ENCODE data around the gene GFM2. TPM values are rescaled to one million over a fixed set of nuclear protein-coding genes. Genes with fewer than 3 reads are reported as not detected.
"Not testable (repeated sequence)": the region's sequence is repeated elsewhere in the genome, so short reads cannot be mapped to it uniquely, and the experiment has no call there.

The GFM2 gene
- total RNA-seq, 1 experiment from 2014 or later = 36.0 TPM

GRCh38 chr5:74761241-74761640 is 5.7 kb downstream of the GFM2 start:
- Histone ChIP-seq H3K27ac (ENCODE audit: low read depth, low read length, poor library complexity, severe bottlenecking) (no peak overlapping the region), H3K36me3 (ENCODE audit: insufficient read depth, low read length, poor library complexity, severe bottlenecking) (peaks cover 51% of the 10 kb centered on the region), H3K27me3 (replicated peaks; ENCODE audit: insufficient read depth, low read depth, low read length, poor library complexity) (no peaks in the 10 kb centered on the region), H3K9me3 (ENCODE audit: low read depth, low read length, poor library complexity, severe bottlenecking) (no peaks in the 10 kb centered on the region), H3K4me3 (ENCODE audit: low read depth, low read length, poor library complexity, severe bottlenecking) (no peak overlapping the region), H3K4me1 (ENCODE audit: insufficient read depth, low read length, poor library complexity, severe bottlenecking) (peaks cover 13% of the 10 kb centered on the region)
- no TSS peak for BruUV-seq (replicated peaks)
- intact Hi-C loops (cut with micrococcal nuclease; ENCODE audit: unreplicated experiment) = no loop called here
- CTCF ChIA-PET = no interaction called here
- POLR2A ChIA-PET (ENCODE audit: low non-redundant PET) = no interaction called here
- DNase-seq (ENCODE audit: low spot score) = no peak
- TF ChIP-seq EZH2 (IDR thresholded peaks at IDR 0.05; ENCODE audit: borderline replicate concordance, low read depth, low read length, poor library complexity, severe bottlenecking) = no peak
- TF ChIP-seq, protein P1, sequence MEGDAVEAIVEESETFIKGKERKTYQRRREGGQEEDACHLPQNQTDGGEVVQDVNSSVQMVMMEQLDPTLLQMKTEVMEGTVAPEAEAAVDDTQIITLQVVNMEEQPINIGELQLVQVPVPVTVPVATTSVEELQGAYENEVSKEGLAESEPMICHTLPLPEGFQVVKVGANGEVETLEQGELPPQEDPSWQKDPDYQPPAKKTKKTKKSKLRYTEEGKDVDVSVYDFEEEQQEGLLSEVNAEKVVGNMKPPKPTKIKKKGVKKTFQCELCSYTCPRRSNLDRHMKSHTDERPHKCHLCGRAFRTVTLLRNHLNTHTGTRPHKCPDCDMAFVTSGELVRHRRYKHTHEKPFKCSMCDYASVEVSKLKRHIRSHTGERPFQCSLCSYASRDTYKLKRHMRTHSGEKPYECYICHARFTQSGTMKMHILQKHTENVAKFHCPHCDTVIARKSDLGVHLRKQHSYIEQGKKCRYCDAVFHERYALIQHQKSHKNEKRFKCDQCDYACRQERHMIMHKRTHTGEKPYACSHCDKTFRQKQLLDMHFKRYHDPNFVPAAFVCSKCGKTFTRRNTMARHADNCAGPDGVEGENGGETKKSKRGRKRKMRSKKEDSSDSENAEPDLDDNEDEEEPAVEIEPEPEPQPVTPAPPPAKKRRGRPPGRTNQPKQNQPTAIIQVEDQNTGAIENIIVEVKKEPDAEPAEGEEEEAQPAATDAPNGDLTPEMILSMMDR (conservative IDR thresholded peaks at IDR 0.05; ENCODE audit: low read depth, low read length) = no peak

DNA sequence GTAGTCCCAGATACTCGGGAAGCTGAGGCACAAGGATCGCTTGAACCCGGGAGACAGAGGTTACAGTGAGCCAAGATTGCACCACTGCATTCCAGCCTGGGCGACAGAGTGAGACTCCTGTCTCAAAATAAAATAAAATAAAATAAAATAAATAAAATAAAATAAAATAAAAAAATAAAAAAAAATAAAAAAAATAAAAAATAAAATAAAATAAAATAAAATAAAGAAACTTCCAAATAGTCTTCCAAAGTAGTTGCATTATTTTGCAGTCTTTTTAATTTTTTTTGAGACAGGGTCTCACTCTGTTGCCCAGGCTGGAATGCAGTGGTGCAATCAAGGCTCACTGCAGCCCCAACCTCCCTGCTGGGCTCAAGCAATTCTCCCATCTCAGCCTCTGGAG is 18.2 kb downstream of the GFM2 start:
- DNase-seq (ENCODE audit: low spot score); intact Hi-C loops (cut with micrococcal nuclease; ENCODE audit: unreplicated experiment); H3K4me3 ChIP-seq (ENCODE audit: low read depth, low read length, poor library complexity, severe bottlenecking); H3K27me3 ChIP-seq (replicated peaks; ENCODE audit: insufficient read depth, low read depth, low read length, poor library complexity); POLR2A ChIA-PET (ENCODE audit: low non-redundant PET); H3K27ac ChIP-seq (ENCODE audit: low read depth, low read length, poor library complexity, severe bottlenecking); H3K9me3 ChIP-seq (ENCODE audit: low read depth, low read length, poor library complexity, severe bottlenecking); CTCF ChIA-PET; BruUV-seq (replicated peaks); H3K4me1 ChIP-seq (ENCODE audit: insufficient read depth, low read length, poor library complexity, severe bottlenecking): not testable (repeated sequence)
- H3K36me3 ChIP-seq (ENCODE audit: insufficient read depth, low read length, poor library complexity, severe bottlenecking) = peaks cover 23% of the 10 kb centered on the region

DNA sequence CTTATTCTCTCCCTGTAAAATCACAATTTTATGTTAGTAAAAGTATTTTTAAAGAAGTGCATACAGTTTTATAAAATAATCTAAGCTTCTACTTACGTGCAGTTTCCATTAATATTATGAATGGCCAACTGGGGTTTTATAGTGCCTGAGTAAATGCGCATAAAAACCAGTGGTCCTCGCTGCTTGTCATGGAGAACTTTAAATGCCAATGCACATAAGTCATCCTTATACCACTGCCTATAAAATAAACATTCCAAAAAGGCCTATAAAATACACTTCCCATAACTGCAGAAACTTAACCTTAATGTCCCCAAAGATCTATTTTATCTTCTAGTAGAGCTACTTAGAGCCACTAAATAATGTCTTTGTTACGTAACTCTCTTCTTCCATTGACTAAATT is 28.5 kb downstream of the GFM2 start:
- no peaks in the 10 kb centered on the region for H3K4me1 ChIP-seq (ENCODE audit: insufficient read depth, low read length, poor library complexity, severe bottlenecking)
- H3K9me3 ChIP-seq (ENCODE audit: low read depth, low read length, poor library complexity, severe bottlenecking) = no peaks in the 10 kb centered on the region
- TF ChIP-seq, protein P1 (conservative IDR thresholded peaks at IDR 0.05; ENCODE audit: low read depth, low read length) = no peak
- no peak for TF ChIP-seq EZH2 (IDR thresholded peaks at IDR 0.05; ENCODE audit: borderline replicate concordance, low read depth, low read length, poor library complexity, severe bottlenecking)
- H3K27me3 ChIP-seq (replicated peaks; ENCODE audit: insufficient read depth, low read depth, low read length, poor library complexity) = no peaks in the 10 kb centered on the region
- no TSS peak for BruUV-seq (replicated peaks)
- DNase-seq (ENCODE audit: low spot score) = no peak
- no peak overlapping the region for H3K27ac ChIP-seq (ENCODE audit: low read depth, low read length, poor library complexity, severe bottlenecking)
- H3K36me3 ChIP-seq (ENCODE audit: insufficient read depth, low read length, poor library complexity, severe bottlenecking) = peaks cover 46% of the 10 kb centered on the region
- intact Hi-C loops (cut with micrococcal nuclease; ENCODE audit: unreplicated experiment) = no loop called here
- ChIA-PET CTCF (no interaction called here), POLR2A (ENCODE audit: low non-redundant PET) (no interaction called here)
- no peak overlapping the region for H3K4me3 ChIP-seq (ENCODE audit: low read depth, low read length, poor library complexity, severe bottlenecking)

DNA sequence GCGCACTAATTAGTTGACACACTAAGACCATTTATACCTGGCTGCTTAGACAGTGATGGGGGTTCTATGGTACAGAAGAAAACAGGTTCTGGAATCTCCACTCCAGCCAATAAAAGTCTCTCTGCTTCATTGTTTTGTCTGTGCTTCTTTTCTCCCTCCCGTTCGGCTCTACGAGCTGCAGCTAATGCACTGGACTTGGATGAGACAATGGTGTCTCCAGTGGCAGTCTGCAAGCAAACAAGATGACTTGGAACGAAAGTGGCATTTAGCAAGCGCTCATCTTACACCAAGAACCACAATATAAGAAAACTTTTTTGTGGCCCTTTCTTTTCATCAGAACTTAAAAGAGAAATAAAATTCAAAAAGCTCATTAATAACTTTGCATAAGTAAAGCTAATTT is 30.2 kb downstream of the GFM2 start:
- no peak for DNase-seq (ENCODE audit: low spot score)
- no peak overlapping the region for H3K27ac ChIP-seq (ENCODE audit: low read depth, low read length, poor library complexity, severe bottlenecking)
- no peak overlapping the region for H3K4me3 ChIP-seq (ENCODE audit: low read depth, low read length, poor library complexity, severe bottlenecking)
- ChIA-PET POLR2A (ENCODE audit: low non-redundant PET) (no interaction called here), CTCF (no interaction called here)
- H3K27me3 ChIP-seq (replicated peaks; ENCODE audit: insufficient read depth, low read depth, low read length, poor library complexity) = no peaks in the 10 kb centered on the region
- peaks cover 45% of the 10 kb centered on the region for H3K36me3 ChIP-seq (ENCODE audit: insufficient read depth, low read length, poor library complexity, severe bottlenecking)
- TF ChIP-seq EZH2 (IDR thresholded peaks at IDR 0.05; ENCODE audit: borderline replicate concordance, low read depth, low read length, poor library complexity, severe bottlenecking) = no peak
- TF ChIP-seq, protein P1 (conservative IDR thresholded peaks at IDR 0.05; ENCODE audit: low read depth, low read length) = no peak
- no peaks in the 10 kb centered on the region for H3K4me1 ChIP-seq (ENCODE audit: insufficient read depth, low read length, poor library complexity, severe bottlenecking)
- H3K9me3 ChIP-seq (ENCODE audit: low read depth, low read length, poor library complexity, severe bottlenecking) = no peaks in the 10 kb centered on the region
- BruUV-seq (replicated peaks) = no TSS peak
- intact Hi-C loops (cut with micrococcal nuclease; ENCODE audit: unreplicated experiment) = no loop called here
